Fibroblast of lung (primary cell): ENCODE results near the gene SYCE1L.

Source experiments
- CTCF ChIP-seq, 2 donors: IDR thresholded peaks in 1 of 2; conservative IDR thresholded peaks in 1 of 2; 1 replicate in 1 of 2; 2 replicates in 1 of 2; pipeline ENCODE4 v1.5.1; 2011 to 2012; ENCODE audit warnings: low read length in 2 of 2, control low read depth in 1 of 2, inconsistent platforms in 1 of 2, low read depth in 1 of 2, mild to moderate bottlenecking in 1 of 2
- EZH2 ChIP-seq: IDR thresholded peaks from 2 replicates; pipeline ENCODE4 v1.5.1; 2012; ENCODE audit warnings: low read length, control low read depth, mild to moderate bottlenecking; ENCODE audit errors: missing control alignments

GRCh38 chr16:77190478-77191258, 8.5 kb upstream of the SYCE1L start, which contains the start of gene MON1B:
- TF ChIP-seq CTCF (conservative IDR thresholded peaks at IDR 0.05 in 1 of 2, IDR thresholded peaks at IDR 0.05 in 1 of 2; ENCODE audit: low read depth in 1 of 2, low read length in 2 of 2): no peak
- no peak for TF ChIP-seq EZH2
